Endodermal cell (in vitro differentiated cells): ENCODE data around the gene DRGX. TPM values are rescaled to one million over a fixed set of nuclear protein-coding genes. Genes with fewer than 3 reads are reported as not detected.

ENCODE experiments used
- DNase-seq: peaks from one replicate; pipeline ENCODE4 v3.0.0-alpha.2; 2017
- H3K27ac ChIP-seq: 2 replicates; pipeline ENCODE4 v1.5.1; 2013; ENCODE audit warnings: mild to moderate bottlenecking, low read depth, low read length, moderate library complexity
- H3K27me3 ChIP-seq: 2 replicates; pipeline ENCODE4 v1.6.1; 2013; ENCODE audit warnings: mild to moderate bottlenecking, low read length, moderate library complexity; ENCODE audit not compliant: insufficient read depth, control insufficient read depth, poor library complexity, severe bottlenecking
- H3K36me3 ChIP-seq: 2 replicates; pipeline ENCODE4 v1.7.0; 2013; ENCODE audit warnings: mild to moderate bottlenecking, low read length, moderate library complexity; ENCODE audit not compliant: control insufficient read depth, insufficient read depth
- H3K4me1 ChIP-seq: one replicate; pipeline ENCODE4 v1.7.0; 2013; ENCODE audit warnings: low read length; ENCODE audit not compliant: control insufficient read depth, insufficient read depth
- H3K4me3 ChIP-seq: 2 replicates; pipeline ENCODE4 v1.5.1; 2013; ENCODE audit warnings: mild to moderate bottlenecking, low read length, moderate library complexity
- H3K9ac ChIP-seq: 2 replicates; pipeline ENCODE4 v1.6.1; 2013; ENCODE audit warnings: mild to moderate bottlenecking, low read length, moderate library complexity; ENCODE audit not compliant: poor library complexity, severe bottlenecking; ENCODE audit errors: extremely low read depth
- H3K9me3 ChIP-seq: 2 replicates; pipeline ENCODE4 v1.6.1; 2013; ENCODE audit warnings: mild to moderate bottlenecking, low read length, moderate library complexity; ENCODE audit not compliant: control insufficient read depth
- H3K27ac Mint-ChIP-seq: 2 replicates; pipeline ENCODE4 v1.8.0; 2020; ENCODE audit warnings: mixed read lengths
- H3K27me3 Mint-ChIP-seq: 2 replicates; pipeline ENCODE4 v1.8.0; 2021; ENCODE audit warnings: mild to moderate bottlenecking, mixed read lengths; ENCODE audit not compliant: insufficient read depth
- H3K36me3 Mint-ChIP-seq: 2 replicates; pipeline ENCODE4 v1.8.0; 2020; ENCODE audit warnings: low read depth, mixed read lengths
- H3K4me1 Mint-ChIP-seq: 2 replicates; pipeline ENCODE4 v1.8.0; 2020; ENCODE audit warnings: mixed read lengths
- H3K4me3 Mint-ChIP-seq: 2 replicates; pipeline ENCODE4 v1.8.0; 2020; ENCODE audit warnings: mild to moderate bottlenecking, moderate library complexity, mixed read lengths
- H3K9me3 Mint-ChIP-seq: 2 replicates; pipeline ENCODE4 v1.8.0; 2020; ENCODE audit warnings: mild to moderate bottlenecking, mixed read lengths
- WGBS, 2 experiments: methylation state at CpG; one replicate each; pipeline versions ENCODE4 v1.1.5 to v1.1.7; 2013; ENCODE audit warnings: missing lambda C conversion rate in 2 of 2, mixed read lengths in 1 of 2; ENCODE audit not compliant: insufficient coverage in 1 of 2, insufficient read length in 1 of 2; 5-methylcytosine and 5-hydroxymethylcytosine counted together
- total RNA-seq, 2 donors: library from RNA; stranded (reverse); fragmentation: NEBNext Ultra II Directional in 1 of 2; extraction: Animal tissue kit (Norgen Biotek cat#: 25700) in 1 of 2; gene quantifications; 2 replicates in 1 of 2; 3 replicates in 1 of 2; pipeline ENCODE4 v1.2.1, GENCODE V29; 2021
- TF ChIP-seq, protein P1 (sequence below): fragments of 200-600 bp; sonication (generic); conservative IDR thresholded peaks from 2 replicates; pipeline ENCODE4 v1.5.0; 2021; ENCODE audit warnings: antibody characterized with exemption, mild to moderate bottlenecking

The DRGX gene
- total RNA-seq, 2 donors from 2014 or later, result not detected

GRCh38 chr10:49366460-49366859 is 29.4 kb downstream of the DRGX start:
- no peaks in the 10 kb centered on the region for H3K4me1 ChIP-seq
- H3K27ac Mint-ChIP-seq, result no peak overlapping the region
- H3K27ac ChIP-seq, result no peak overlapping the region
- H3K9me3 ChIP-seq, result no peaks in the 10 kb centered on the region
- no peaks in the 10 kb centered on the region for H3K9me3 Mint-ChIP-seq
- WGBS, 2 experiments, result 90 to 92% methylated on average over 2 to 4 of the region's 4 CpGs
- no peaks in the 10 kb centered on the region for H3K36me3 Mint-ChIP-seq
- no peak overlapping the region for H3K4me3 ChIP-seq
- no peaks in the 10 kb centered on the region for H3K36me3 ChIP-seq
- H3K4me3 Mint-ChIP-seq, result no peak overlapping the region
- TF ChIP-seq, protein P1, sequence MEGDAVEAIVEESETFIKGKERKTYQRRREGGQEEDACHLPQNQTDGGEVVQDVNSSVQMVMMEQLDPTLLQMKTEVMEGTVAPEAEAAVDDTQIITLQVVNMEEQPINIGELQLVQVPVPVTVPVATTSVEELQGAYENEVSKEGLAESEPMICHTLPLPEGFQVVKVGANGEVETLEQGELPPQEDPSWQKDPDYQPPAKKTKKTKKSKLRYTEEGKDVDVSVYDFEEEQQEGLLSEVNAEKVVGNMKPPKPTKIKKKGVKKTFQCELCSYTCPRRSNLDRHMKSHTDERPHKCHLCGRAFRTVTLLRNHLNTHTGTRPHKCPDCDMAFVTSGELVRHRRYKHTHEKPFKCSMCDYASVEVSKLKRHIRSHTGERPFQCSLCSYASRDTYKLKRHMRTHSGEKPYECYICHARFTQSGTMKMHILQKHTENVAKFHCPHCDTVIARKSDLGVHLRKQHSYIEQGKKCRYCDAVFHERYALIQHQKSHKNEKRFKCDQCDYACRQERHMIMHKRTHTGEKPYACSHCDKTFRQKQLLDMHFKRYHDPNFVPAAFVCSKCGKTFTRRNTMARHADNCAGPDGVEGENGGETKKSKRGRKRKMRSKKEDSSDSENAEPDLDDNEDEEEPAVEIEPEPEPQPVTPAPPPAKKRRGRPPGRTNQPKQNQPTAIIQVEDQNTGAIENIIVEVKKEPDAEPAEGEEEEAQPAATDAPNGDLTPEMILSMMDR, result no peak
- H3K27me3 ChIP-seq, result no peaks in the 10 kb centered on the region
- DNase-seq, result no peak
- H3K9ac ChIP-seq, result no peak overlapping the region
- no peaks in the 10 kb centered on the region for H3K4me1 Mint-ChIP-seq
- no peaks in the 10 kb centered on the region for H3K27me3 Mint-ChIP-seq

- Histone ChIP-seq H3K4me3 (no peak overlapping the region), H3K27me3 (no peaks in the 10 kb centered on the region), H3K27ac (no peak overlapping the region), H3K9me3 (no peaks in the 10 kb centered on the region), H3K36me3 (no peaks in the 10 kb centered on the region), H3K9ac (no peak overlapping the region), H3K4me1 (no peaks in the 10 kb centered on the region)
- Mint-ChIP-seq H3K9me3 (no peaks in the 10 kb centered on the region), H3K27me3 (no peaks in the 10 kb centered on the region), H3K4me3 (no peak overlapping the region), H3K36me3 (no peaks in the 10 kb centered on the region), H3K27ac (no peak overlapping the region), H3K4me1 (no peaks in the 10 kb centered on the region)
- 87 to 94% methylated on average over 8 to 23 of the region's 23 CpGs for WGBS, 2 experiments
- DNase-seq, result no peak
- TF ChIP-seq, protein P1, result peak; percentile 19
Observed at GRCh38 chr10:49365675-49366415, 30.0 kb downstream of the DRGX start.

DNA sequence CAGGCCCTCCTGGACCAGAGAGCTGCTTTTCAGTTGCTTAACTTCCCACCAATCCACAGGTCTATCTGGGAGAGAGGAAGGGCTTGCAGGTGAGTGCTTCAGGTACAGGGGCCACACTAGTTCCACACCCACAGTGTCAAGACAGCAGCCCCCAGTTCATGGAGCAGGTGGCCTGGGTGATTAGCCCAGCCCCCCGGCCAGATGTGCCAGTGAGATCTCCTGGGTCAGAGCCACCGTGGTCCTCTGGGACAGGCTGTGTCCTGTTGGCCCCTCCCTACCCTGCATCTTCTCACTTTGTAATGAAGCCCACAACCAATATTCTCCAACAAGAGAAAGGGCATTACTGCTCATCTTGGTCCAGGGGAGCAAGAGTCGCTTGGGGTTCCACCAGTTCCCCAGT is 30.6 kb downstream of the DRGX start:
- H3K36me3 Mint-ChIP-seq, result no peaks in the 10 kb centered on the region
- TF ChIP-seq, protein P1, result no peak

More for the DNA sequence above, 30.6 kb downstream of the DRGX start:
- no peaks in the 10 kb centered on the region for H3K27me3 ChIP-seq
- WGBS, 2 experiments, result 80 to 92% methylated on average over 2 to 3 of the region's 3 CpGs
- H3K4me1 Mint-ChIP-seq, result no peaks in the 10 kb centered on the region
- no peak overlapping the region for H3K27ac ChIP-seq
- H3K4me3 ChIP-seq, result no peak overlapping the region
- no peaks in the 10 kb centered on the region for H3K4me1 ChIP-seq
- H3K4me3 Mint-ChIP-seq, result no peak overlapping the region
- no peaks in the 10 kb centered on the region for H3K27me3 Mint-ChIP-seq
- no peaks in the 10 kb centered on the region for H3K36me3 ChIP-seq
- DNase-seq, result no peak
- no peak overlapping the region for H3K27ac Mint-ChIP-seq
- no peaks in the 10 kb centered on the region for H3K9me3 ChIP-seq
- no peak overlapping the region for H3K9ac ChIP-seq
- H3K9me3 Mint-ChIP-seq, result no peaks in the 10 kb centered on the region
